H7 (cell line): ENCODE data around the gene ADRA2B. TPM values are rescaled to one million over a fixed set of nuclear protein-coding genes. Genes with fewer than 3 reads are reported as not detected.

Experiments
- DNase-seq: peaks from one replicate; pipeline ENCODE4 v3.0.0; 2012
- H3K27me3 ChIP-seq: 2 replicates; pipeline ENCODE4 v1.6.0; 2011; ENCODE audit warnings: mild to moderate bottlenecking, low read length; ENCODE audit not compliant: control insufficient read depth, insufficient read depth
- H3K36me3 ChIP-seq: replicated peaks from 2 replicates; pipeline ENCODE4 v1.5.1; 2011; ENCODE audit warnings: low read length; ENCODE audit not compliant: control insufficient read depth, insufficient read depth
- H3K4me3 ChIP-seq: 2 replicates; pipeline ENCODE4 v1.5.1; 2011; ENCODE audit warnings: low read depth, mild to moderate bottlenecking, control low read depth, low read length, moderate library complexity; ENCODE audit not compliant: insufficient read depth
- total RNA-seq: library from RNA; depleted of rRNA; stranded (reverse); fragments of >200 nt; shearing (Covaris generic); gene quantifications from 2 replicates; pipeline ENCODE4 v1.2.3, GENCODE V29; 2014

ADRA2B gene
- total RNA-seq, 1 experiment from 2014 or later = 1.6 TPM

GRCh38 chr2:96110621-96111256 is 5.6 kb downstream of the ADRA2B start:
- no peak for DNase-seq

DNA sequence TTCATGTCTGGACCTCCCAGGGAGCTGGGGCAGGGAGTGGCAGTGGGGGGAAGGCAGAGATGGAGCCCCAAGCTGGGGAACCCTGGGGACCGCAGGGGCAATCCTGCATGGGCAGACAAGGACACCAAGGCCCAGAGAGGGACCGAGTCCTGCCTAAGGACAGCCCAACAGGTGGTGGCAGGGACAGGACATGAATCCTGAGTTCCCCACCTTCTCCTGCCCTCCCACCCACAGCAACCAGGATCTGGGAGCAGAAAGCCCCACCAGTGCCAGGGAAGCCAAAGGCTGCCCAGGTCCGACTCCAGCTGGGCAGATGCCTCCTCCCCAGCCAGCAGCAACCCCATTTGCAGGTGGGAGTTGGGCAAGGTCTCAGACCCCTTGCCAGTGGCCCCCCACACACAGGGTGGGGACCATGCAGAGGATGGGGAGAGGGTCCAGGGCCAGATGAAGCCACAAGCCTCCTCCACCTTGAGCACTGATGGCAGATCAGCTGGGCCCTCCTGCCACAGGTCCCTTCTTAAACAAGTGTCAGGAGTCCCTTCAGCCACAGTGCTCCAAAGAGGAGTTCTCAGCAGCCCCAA is 6.3 kb downstream of the ADRA2B start:
- H3K36me3 ChIP-seq = no peaks in the 10 kb centered on the region
- no peak for DNase-seq
- H3K4me3 ChIP-seq = no peak overlapping the region
- H3K27me3 ChIP-seq = peaks cover 5% of the 10 kb centered on the region

More at GRCh38 chr2:96110621-96111256, 5.6 kb downstream of the ADRA2B start:
- Histone ChIP-seq H3K36me3 (no peaks in the 10 kb centered on the region), H3K27me3 (peaks cover 11% of the 10 kb centered on the region), H3K4me3 (no peak overlapping the region)

DNA sequence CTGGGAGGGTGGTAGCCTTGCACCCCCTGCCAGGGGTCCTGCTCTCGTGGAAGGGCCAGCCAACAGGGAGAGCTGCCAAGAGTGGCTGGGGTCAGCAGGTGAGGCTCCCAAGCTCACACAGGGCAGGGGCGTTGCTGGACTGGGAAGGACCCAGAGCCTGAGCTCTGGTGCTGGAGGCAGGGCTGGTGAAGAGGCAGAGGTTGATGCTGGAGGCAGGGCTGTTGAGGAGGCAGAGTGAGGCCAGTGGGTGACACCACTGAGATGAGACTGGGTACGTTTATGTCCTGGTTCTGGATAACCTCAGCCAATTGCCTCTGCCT is 7.0 kb downstream of the ADRA2B start:
- no peaks in the 10 kb centered on the region for H3K36me3 ChIP-seq
- H3K27me3 ChIP-seq = peaks cover 1% of the 10 kb centered on the region
- no peak for DNase-seq
- H3K4me3 ChIP-seq = no peak overlapping the region

GRCh38 chr2:96108541-96109360 is 7.6 kb downstream of the ADRA2B start:
- peak; percentile 88 for DNase-seq
- H3K4me3 ChIP-seq = no peak overlapping the region
- no peaks in the 10 kb centered on the region for H3K36me3 ChIP-seq
- no peaks in the 10 kb centered on the region; the same call in 1 of the 2 replicates for H3K27me3 ChIP-seq

DNA sequence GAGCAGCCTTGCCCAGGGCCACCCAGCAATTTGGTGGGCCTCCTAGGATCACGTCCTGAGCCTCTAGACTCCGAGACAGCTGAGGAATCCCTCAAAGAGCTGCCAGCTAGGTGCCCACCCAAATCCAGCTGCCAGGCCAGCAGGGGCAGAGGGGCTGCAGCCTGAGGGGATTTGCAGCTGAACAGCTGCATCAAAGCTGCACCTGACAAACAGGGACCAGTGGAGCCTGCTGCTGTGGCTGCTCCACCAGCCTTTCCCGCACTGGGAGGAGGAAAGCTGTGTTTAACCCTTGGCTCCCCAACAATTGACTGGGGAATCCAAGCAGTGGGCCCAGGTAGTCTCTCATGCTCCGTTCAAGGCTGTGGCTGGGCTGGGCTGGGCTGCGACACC is 8.2 kb downstream of the ADRA2B start:
- Histone ChIP-seq H3K4me3 (no peak overlapping the region), H3K27me3 (no peaks in the 10 kb centered on the region; the same call in 1 of the 2 replicates), H3K36me3 (no peaks in the 10 kb centered on the region)
- DNase-seq = peak; percentile 85

- Histone ChIP-seq H3K4me3 (no peak overlapping the region), H3K36me3 (no peaks in the 10 kb centered on the region), H3K27me3 (no peaks in the 10 kb centered on the region; the same call in 1 of the 2 replicates)
- DNase-seq = no peak
Observed at GRCh38 chr2:96107708-96108065, 8.7 kb downstream of the ADRA2B start.

DNA sequence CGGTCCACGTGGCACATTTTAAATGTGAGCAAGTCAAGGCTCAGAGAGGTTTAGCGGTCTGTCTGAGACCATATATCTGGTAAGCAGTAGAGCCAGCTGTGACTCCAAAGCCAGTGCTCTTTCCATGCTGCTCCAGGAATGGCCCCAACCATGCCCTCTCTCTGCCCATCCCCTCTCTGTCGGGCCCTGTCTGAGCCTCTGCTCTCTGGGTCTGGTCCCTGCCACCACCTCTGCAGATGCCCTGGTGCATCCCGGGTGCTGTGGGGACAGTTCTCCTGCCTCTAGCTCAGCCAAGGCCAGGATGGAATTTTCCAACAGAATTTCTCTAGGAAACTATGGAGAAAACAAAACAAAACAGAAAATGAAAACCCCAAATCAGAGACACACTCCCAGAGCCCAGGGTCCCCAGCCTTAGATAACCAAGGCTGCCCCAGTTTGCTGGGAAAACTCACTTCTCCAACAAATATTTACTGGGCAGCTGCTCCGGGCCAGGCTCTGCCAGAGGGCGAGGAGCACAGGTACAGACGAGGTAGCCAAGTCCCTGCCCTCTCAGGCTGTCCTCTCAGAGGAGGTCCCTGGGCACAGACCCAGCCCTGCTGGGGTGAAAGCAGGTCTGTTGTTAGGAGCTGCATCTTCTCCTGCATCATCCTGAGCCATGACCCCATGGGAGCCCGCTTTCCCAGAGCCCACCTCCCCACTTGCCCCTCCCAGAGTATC is 9.2 kb downstream of the ADRA2B start:
- H3K4me3 ChIP-seq = no peak overlapping the region
- DNase-seq = no peak
- H3K27me3 ChIP-seq = no peaks in the 10 kb centered on the region; the same call in 1 of the 2 replicates
- H3K36me3 ChIP-seq = no peaks in the 10 kb centered on the region

- Histone ChIP-seq H3K27me3 (no peaks in the 10 kb centered on the region; the same call in 1 of the 2 replicates), H3K36me3 (no peaks in the 10 kb centered on the region), H3K4me3 (no peak overlapping the region)
- DNase-seq = no peak
Observed at GRCh38 chr2:96105994-96106715, 10.2 kb downstream of the ADRA2B start.

GRCh38 chr2:96105152-96105915 is 11.0 kb downstream of the ADRA2B start:
- no peak for DNase-seq
- Histone ChIP-seq H3K36me3 (no peaks in the 10 kb centered on the region), H3K4me3 (no peak overlapping the region), H3K27me3 (no peaks in the 10 kb centered on the region)

- Histone ChIP-seq H3K27me3 (no peaks in the 10 kb centered on the region), H3K4me3 (no peak overlapping the region)
- DNase-seq = peak; percentile 43
Observed at GRCh38 chr2:96104487-96104861, 11.9 kb downstream of the ADRA2B start.

GRCh38 chr2:96103761-96104486 is 12.4 kb downstream of the ADRA2B start:
- no peaks in the 10 kb centered on the region for H3K27me3 ChIP-seq
- H3K4me3 ChIP-seq = no peak overlapping the region
- DNase-seq = peak; percentile 34

More at GRCh38 chr2:96104487-96104861, 11.9 kb downstream of the ADRA2B start:
- no peaks in the 10 kb centered on the region for H3K36me3 ChIP-seq

GRCh38 chr2:96103187-96103601 is 13.2 kb downstream of the ADRA2B start:
- H3K27me3 ChIP-seq = no peaks in the 10 kb centered on the region
- H3K4me3 ChIP-seq = no peak overlapping the region
- DNase-seq = peak; percentile 48
- H3K36me3 ChIP-seq = no peaks in the 10 kb centered on the region

More at GRCh38 chr2:96103761-96104486, 12.4 kb downstream of the ADRA2B start:
- H3K36me3 ChIP-seq = no peaks in the 10 kb centered on the region

DNA sequence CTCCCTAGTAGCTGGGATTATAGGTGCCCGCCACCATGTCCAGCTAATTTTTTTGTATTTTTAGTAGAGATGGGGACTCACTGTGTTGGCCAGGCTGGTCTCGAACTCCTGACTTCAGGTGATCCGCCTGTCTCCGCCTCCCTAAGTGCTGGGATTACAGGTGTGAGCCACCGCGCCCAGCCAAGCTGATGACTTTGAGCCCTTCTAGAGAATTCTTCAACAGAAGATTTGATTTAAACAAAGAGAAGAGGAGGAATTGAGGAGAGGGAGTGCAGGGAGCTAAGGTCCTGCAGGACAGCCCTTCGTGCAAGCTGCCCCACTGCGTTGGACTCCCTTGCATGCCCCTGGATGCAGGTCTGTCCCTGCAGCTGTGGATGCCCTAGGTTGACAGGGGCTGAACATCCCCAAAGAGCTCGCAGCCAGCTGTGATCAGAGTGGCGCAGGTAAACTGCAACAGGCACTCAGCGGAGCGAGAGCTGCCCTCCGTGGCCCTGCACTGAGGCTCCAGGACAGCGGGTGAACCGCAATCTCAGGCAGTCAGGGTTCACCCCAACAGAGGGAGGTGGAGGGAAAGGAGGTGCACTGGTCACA is 13.7 kb downstream of the ADRA2B start:
- H3K4me3 ChIP-seq = no peak overlapping the region
- H3K36me3 ChIP-seq = no peaks in the 10 kb centered on the region
- no peaks in the 10 kb centered on the region for H3K27me3 ChIP-seq
- peak; percentile 43 for DNase-seq
